ENCODE data around the gene RGS7BP. TPM values are rescaled to one million over a fixed set of nuclear protein-coding genes. Genes with fewer than 3 reads are reported as not detected.

The RGS7BP gene
- total and polyA plus RNA-seq, 3 donors from 2014 or later: 0.63 to 7.8 (median 3.1) TPM

- peaks cover 5% of the 10 kb centered on the region for H3K4me1 ChIP-seq
- H3K27me3 ChIP-seq: no peaks in the 10 kb centered on the region
- H3K27ac ChIP-seq: no peak overlapping the region
- no peaks in the 10 kb centered on the region for H3K36me3 ChIP-seq (ENCODE audit: low read depth, missing control alignments)
- TF ChIP-seq POLR2A (IDR thresholded peaks at IDR 0.05): no peak
- TF ChIP-seq, protein P1, sequence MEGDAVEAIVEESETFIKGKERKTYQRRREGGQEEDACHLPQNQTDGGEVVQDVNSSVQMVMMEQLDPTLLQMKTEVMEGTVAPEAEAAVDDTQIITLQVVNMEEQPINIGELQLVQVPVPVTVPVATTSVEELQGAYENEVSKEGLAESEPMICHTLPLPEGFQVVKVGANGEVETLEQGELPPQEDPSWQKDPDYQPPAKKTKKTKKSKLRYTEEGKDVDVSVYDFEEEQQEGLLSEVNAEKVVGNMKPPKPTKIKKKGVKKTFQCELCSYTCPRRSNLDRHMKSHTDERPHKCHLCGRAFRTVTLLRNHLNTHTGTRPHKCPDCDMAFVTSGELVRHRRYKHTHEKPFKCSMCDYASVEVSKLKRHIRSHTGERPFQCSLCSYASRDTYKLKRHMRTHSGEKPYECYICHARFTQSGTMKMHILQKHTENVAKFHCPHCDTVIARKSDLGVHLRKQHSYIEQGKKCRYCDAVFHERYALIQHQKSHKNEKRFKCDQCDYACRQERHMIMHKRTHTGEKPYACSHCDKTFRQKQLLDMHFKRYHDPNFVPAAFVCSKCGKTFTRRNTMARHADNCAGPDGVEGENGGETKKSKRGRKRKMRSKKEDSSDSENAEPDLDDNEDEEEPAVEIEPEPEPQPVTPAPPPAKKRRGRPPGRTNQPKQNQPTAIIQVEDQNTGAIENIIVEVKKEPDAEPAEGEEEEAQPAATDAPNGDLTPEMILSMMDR (IDR thresholded peaks at IDR 0.05): no peak
- DNase-seq: no peak
- 73 to 77% methylated on average over 1 of the region's 1 CpG for WGBS, 2 donors
- no peaks in the 10 kb centered on the region for H3K9me3 ChIP-seq
- intact Hi-C loops (cut with DNase I; ENCODE audit: low total_unique reads): no loop called here
- H3K4me3 ChIP-seq: no peak overlapping the region
Observed at GRCh38 chr5:64569858-64570257, 64.0 kb downstream of the RGS7BP start.

DNA sequence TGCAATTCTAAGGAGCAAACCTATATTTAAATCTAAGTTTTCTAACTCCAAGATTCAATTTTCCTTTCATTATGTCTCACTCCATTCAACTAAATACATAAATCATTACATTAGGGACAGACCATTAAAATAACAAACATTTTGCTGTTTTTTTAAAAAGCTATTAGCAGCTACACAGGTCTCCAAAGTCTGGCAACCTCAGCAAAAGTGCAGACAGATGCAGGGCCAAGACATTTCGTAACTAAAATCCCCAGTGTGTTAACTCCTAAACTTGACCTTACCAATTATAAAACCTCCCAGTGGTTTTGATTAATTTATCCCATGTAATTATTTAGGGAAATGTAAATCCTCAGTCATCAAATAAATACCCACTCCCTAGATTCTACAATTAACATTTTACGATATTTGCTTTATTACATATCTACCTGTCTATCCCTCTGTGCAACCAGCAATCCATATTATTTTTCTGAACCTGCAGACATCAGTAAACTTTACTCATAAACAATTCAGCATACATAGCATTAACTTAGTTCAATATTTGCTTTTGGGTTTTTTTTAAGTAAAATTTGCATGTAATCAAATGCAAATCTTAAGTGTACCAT, 64.7 kb downstream of the RGS7BP start:
- H3K27ac ChIP-seq: no peak overlapping the region
- no peak for DNase-seq
- intact Hi-C loops (cut with DNase I; ENCODE audit: low total_unique reads): no loop called here
- H3K4me3 ChIP-seq: no peak overlapping the region
- H3K27me3 ChIP-seq: no peaks in the 10 kb centered on the region
- TF ChIP-seq, protein P1 (IDR thresholded peaks at IDR 0.05): no peak
- TF ChIP-seq POLR2A (IDR thresholded peaks at IDR 0.05): no peak
- WGBS, 2 donors: 73% methylated on average over 2 of the region's 2 CpGs
- H3K9me3 ChIP-seq: no peaks in the 10 kb centered on the region
- H3K4me1 ChIP-seq: peaks cover 5% of the 10 kb centered on the region
- no peaks in the 10 kb centered on the region for H3K36me3 ChIP-seq (ENCODE audit: low read depth, missing control alignments)

DNA sequence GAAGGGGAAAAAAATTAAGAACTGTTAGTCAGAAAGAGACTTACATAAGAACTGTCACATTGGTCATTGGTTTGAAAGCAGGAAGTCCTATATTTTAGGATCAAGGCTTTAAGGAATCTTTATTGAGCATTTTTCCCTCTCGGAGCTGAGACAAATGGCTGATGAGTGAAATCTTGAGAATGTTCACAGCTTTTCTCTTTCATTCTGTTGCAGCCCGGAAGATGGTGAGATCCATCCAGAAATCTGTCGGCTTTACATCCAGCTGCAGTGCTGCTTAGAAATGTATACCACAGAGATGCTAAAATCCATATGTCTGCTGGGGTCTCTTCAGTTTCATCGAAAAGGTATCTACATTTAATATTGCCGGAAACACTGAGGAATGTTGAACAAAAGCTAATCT, 69.7 kb downstream of the RGS7BP start:
- no peak for DNase-seq
- TF ChIP-seq, protein P1 (IDR thresholded peaks at IDR 0.05): no peak
- TF ChIP-seq POLR2A (IDR thresholded peaks at IDR 0.05): no peak
- WGBS, 2 donors: 76 to 82% methylated on average over 5 of the region's 5 CpGs
- no peaks in the 10 kb centered on the region for H3K36me3 ChIP-seq (ENCODE audit: low read depth, missing control alignments)
- intact Hi-C loops (cut with DNase I; ENCODE audit: low total_unique reads): no loop called here
- no peaks in the 10 kb centered on the region for H3K4me1 ChIP-seq
- no peaks in the 10 kb centered on the region for H3K9me3 ChIP-seq
- no peaks in the 10 kb centered on the region for H3K27me3 ChIP-seq
- H3K4me3 ChIP-seq: no peak overlapping the region
- H3K27ac ChIP-seq: no peak overlapping the region

GRCh38 chr5:64576250-64576649, 70.4 kb downstream of the RGS7BP start:
- DNase-seq: no peak
- no peaks in the 10 kb centered on the region for H3K9me3 ChIP-seq
- H3K36me3 ChIP-seq (ENCODE audit: low read depth, missing control alignments): no peaks in the 10 kb centered on the region
- no peak for TF ChIP-seq POLR2A (IDR thresholded peaks at IDR 0.05)
- TF ChIP-seq, protein P1 (IDR thresholded peaks at IDR 0.05): no peak
- no peaks in the 10 kb centered on the region for H3K27me3 ChIP-seq
- WGBS, 2 donors: 44 to 60% methylated on average over 2 of the region's 2 CpGs
- H3K4me1 ChIP-seq: no peaks in the 10 kb centered on the region
- intact Hi-C loops (cut with DNase I; ENCODE audit: low total_unique reads): no loop called here
- H3K27ac ChIP-seq: no peak overlapping the region
- H3K4me3 ChIP-seq: no peak overlapping the region

- TF ChIP-seq POLR2A (IDR thresholded peaks at IDR 0.05): no peak
- TF ChIP-seq, protein P1 (IDR thresholded peaks at IDR 0.05): no peak
- no peaks in the 10 kb centered on the region for H3K36me3 ChIP-seq (ENCODE audit: low read depth, missing control alignments)
- no peaks in the 10 kb centered on the region for H3K27me3 ChIP-seq
- peak overlapping the region in 1 of 2 donors; percentile 50 for H3K27ac ChIP-seq
- no peak for DNase-seq
- H3K9me3 ChIP-seq: no peaks in the 10 kb centered on the region
- intact Hi-C loops (cut with DNase I; ENCODE audit: low total_unique reads): no loop called here
- peaks cover 11% of the 10 kb centered on the region for H3K4me1 ChIP-seq
- 63 to 64% methylated on average over 4 of the region's 4 CpGs for WGBS, 2 donors
- no peak overlapping the region for H3K4me3 ChIP-seq
Observed at GRCh38 chr5:64585646-64586045, 79.8 kb downstream of the RGS7BP start.

Data from testis (tissue), 3 donors.